Fibroblast of lung (primary cell): ENCODE results near the gene PCID2.

Source experiments
- EZH2 ChIP-seq: IDR thresholded peaks from 2 replicates; pipeline ENCODE4 v1.5.1; 2012; ENCODE audit warnings: low read length, control low read depth, mild to moderate bottlenecking; ENCODE audit errors: missing control alignments
- TF ChIP-seq, protein P1 (sequence below), 2 donors: IDR thresholded peaks in 1 of 2; conservative IDR thresholded peaks in 1 of 2; 1 replicate in 1 of 2; 2 replicates in 1 of 2; pipeline ENCODE4 v1.5.1; 2011 to 2012; ENCODE audit warnings: low read length in 2 of 2, control low read depth in 1 of 2, inconsistent platforms in 1 of 2, low read depth in 1 of 2, mild to moderate bottlenecking in 1 of 2

DNA sequence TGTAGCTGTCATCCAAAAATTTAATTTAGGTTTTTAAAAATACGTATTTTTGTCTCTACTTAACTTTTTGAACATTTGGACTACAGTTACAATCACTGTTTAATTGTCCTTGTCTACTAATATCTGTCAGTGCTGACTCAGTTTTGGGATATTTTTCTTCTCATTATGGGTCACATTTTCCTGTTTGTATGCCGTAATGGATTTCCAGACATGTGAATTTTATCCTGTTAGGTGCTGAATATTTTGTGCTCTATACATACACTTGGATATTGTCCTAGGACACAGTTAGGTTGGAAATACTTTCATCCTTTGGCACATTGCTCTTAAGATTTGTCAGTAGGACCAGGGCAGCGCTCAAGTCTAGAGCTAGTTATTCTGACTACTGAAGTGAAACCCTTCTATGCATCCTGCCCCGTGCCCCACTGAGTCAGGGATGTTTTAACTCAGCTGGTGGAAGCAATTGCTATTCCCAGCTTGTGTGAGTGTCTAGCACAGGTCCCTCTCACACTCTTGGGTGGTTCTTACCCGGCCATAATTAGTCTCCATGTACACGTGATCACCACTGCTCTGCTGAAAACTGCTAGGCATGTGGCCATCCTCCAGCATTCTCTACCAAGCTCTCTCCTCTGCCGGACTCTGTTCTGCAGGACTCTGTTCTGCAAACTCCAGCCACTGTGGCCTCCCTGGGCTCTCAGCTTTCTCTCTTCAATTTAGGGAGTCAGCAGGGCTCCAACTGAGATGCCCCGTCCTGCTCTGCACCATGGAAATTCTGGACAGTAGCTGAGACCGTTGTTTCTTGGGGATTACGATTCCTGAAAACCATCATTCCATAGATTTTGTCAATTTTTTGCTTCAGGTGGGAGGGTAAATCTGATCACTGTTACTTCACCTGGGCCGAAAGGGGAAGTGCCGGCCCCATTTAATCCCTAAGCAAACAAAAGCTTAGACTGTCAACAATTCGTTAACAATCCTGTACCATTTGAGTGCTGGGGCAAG lies 38.9 kb downstream of the PCID2 start:
- TF ChIP-seq, protein P1, sequence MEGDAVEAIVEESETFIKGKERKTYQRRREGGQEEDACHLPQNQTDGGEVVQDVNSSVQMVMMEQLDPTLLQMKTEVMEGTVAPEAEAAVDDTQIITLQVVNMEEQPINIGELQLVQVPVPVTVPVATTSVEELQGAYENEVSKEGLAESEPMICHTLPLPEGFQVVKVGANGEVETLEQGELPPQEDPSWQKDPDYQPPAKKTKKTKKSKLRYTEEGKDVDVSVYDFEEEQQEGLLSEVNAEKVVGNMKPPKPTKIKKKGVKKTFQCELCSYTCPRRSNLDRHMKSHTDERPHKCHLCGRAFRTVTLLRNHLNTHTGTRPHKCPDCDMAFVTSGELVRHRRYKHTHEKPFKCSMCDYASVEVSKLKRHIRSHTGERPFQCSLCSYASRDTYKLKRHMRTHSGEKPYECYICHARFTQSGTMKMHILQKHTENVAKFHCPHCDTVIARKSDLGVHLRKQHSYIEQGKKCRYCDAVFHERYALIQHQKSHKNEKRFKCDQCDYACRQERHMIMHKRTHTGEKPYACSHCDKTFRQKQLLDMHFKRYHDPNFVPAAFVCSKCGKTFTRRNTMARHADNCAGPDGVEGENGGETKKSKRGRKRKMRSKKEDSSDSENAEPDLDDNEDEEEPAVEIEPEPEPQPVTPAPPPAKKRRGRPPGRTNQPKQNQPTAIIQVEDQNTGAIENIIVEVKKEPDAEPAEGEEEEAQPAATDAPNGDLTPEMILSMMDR (conservative IDR thresholded peaks at IDR 0.05 in 1 of 2, IDR thresholded peaks at IDR 0.05 in 1 of 2; ENCODE audit: low read depth in 1 of 2, low read length in 2 of 2), result no peak
- TF ChIP-seq EZH2, result no peak
